Measurements from ENCODE around the gene EXOC2.
A peak's percentile ranks its signal among the peaks of the same experiment; 100 is the strongest.
"Not testable (repeated sequence)": the region's sequence is repeated elsewhere in the genome, so short reads cannot be mapped to it uniquely, and the experiment has no call there.

EXOC2 gene

DNA sequence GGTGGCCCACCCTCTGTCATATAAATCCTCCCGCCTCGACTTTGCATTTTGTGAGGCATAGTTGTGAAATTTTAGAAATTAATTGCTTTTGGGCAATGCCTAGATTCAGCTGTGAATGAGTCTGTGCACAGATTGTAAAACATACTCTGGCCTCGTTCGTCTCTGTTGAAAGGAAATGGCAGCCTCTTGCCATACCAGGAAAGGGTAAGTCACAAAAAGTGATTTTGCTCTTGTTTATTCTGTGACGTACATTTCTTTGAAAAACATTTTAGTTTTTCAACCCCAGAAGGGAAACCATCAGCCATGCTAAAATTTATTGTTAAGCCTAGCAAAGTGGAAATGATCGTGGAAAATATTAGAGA is 15.3 kb upstream of the EXOC2 start:
- no peak for DNase-seq

DNA sequence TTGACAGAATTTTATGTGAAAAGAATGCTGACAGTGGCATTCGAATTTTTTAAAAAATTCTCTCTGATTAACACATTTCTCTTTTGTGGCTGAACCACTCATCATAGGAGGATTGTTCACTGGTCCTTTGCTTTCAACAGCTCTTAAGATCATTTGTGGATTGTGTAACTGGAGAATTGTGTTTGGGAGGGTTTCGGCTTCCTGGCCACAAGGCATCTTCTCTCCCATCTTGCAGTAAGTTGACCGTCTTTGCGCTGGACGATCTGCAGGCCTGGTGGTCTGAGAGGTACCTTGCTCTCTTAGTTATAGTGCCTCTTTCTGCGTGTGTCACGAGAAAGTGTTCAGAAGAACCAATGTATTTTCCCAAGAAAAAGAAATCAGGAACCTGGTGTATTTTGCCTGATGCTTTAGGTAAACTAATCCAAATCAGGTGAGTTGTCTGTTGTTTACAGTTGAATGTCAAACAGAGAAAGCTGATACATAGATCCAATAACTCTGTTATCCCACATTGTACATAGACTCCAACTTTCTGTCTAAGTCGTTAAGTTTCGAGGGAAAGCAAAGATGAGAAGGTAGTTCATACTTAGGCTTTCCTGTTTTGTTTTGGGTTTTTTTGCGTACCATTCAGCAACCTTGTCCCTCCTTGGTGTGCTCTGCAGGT is 14.8 kb upstream of the EXOC2 start:
- DNase-seq = no peak

DNA sequence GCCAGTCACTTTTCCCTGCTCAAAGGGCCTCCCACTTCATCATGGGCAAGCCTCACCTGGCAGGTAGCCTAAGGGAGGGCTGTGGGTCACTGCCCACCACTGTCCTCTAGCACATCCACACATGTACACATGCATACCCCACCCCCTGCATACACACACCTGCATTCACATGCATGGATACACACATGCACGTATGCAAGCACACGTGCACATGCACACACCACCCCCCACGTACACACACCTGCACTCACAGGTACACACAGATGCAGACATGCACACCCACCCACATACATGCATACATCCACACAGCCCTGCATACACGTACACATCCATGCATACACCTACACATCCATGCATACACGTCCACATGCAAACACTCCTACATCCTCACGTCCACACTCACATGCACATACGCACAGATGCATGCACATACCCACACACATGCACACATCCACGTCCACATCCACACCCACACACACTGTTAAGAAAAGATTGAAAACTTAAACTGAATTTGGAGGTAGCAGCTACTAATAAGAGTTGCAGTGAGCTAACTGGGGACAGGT is 14.0 kb upstream of the EXOC2 start:
- DNase-seq = no peak

DNA sequence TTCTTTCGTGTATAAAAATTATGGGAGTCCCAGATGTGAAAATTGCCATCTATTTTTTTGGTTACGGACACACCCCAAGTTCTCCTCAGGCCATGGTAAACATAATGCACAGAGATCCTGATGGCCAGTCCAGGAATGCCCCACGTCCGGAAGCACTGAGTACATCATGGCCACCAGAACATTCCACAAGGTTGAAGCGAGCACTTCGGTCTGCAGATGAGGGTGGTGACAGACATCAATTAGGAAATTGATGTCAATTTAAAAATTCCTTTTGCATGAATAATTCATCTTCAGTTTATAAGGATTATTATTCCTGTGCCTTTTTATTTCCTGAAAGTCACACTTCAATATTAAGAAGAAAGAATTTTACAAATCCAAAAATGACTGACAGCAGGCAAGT is 13.2 kb upstream of the EXOC2 start:
- DNase-seq = no peak

DNA sequence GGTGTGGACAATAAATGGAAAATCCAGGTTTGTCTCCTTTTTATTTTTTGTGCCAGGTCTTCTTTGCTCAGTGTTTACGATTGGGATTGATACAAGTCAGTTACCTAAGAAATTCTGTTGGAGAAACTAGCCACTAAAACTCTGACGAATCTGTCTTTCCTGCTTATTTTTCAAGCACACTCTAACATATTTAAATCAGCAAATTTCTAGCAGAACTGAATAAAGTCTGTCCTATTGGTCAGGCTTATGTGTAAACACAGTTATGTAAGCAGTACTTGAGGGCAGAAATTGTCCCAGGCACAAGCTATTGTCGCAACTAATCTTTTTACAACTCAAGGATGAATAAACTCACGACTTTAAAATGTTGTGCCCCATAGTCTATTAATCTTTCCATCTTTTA is 12.1 kb upstream of the EXOC2 start:
- no peak for DNase-seq

DNA sequence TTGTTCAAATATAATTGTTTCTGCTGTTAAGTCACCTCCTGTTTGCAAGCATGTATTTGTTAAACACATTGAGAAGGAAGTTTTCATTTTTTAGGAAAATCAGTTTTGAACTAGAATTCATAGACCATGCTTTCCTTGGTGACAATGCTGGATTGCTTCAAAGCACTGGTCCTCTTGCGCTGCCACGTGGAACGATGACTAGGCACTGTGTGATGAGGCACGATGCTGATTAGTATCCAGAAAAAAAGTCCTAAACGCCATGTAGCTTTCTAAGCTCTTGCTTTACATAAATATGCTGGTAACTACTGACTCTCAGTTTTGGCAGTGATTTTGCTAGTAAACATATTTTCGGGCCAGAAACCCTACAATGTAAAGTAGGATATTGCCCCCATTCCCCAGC is 11.1 kb upstream of the EXOC2 start:
- DNase-seq = no peak

DNA sequence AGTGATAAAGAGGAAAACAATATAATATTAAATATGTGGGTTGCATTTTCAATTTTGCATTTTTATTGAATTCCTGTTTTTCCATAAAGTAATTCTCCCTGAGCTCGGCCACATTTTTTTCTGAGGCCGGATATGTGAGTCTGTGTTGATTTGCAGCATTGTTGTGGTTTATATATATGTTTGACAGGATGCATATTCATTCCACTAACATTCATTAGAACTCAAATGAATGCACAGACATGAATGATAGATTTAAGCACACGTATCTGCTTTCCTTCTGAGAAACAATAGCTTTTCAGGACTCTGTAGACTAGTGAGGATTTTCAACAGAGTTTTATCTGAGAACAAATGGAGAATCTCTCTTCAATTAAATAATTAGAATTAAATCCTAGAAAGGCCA is 10.6 kb upstream of the EXOC2 start:
- no peak for DNase-seq

DNA sequence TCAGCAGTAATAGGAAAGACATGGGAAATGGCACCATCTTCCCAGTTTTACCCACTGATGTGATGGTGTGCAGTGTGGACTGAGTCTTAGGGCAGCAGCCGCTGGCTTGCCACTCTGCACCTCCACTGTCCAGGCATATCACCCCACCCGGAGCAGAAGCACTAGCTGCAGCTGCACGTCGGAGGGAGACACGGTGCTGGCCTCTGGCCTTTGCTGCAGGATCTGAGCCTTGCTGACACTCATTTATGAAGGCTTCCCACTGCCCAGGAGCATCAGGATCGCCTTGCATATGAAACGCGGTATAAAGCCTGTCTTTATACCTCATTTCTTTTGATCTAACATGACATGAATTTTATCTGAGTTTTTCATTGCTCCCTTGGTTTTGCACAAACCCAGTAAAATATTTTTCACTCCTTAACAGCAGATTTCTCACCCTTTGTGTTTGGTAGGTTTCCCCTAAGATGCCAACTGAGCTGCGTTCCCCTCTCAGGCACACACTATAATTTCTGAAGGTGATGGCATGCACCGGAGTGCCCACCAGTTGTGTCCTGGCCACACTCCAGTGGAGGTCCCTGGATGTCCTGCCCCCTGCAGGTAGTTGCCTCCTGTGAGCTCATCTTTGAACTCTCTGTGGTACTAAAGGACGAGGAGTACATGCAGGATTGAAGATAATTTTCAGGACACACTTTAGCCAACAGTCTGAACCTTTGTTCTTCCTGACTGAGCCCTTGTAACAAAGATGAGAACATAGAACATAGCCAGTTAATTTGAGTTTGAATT is 9.0 kb upstream of the EXOC2 start:
- no peak for DNase-seq

DNA sequence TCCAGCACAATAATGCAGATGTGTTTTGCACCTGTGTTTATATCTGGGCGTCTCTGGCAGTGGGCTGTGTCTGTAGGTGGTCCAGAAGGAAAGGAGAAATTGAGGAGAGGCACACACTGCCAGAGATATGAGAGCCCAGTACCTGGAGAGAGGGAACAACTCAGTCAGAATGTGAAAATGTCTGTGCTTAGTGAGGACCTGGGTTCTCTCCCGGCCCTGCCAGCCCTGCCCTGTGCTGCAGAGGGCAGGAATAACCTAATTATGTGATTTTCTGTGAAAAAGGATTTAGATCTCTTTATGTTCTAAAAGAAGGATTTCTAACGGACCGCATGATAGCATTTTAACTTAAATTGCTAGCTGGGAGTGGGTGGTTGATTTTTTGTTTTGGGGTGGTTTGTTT is 8.3 kb upstream of the EXOC2 start:
- DNase-seq = no peak

DNA sequence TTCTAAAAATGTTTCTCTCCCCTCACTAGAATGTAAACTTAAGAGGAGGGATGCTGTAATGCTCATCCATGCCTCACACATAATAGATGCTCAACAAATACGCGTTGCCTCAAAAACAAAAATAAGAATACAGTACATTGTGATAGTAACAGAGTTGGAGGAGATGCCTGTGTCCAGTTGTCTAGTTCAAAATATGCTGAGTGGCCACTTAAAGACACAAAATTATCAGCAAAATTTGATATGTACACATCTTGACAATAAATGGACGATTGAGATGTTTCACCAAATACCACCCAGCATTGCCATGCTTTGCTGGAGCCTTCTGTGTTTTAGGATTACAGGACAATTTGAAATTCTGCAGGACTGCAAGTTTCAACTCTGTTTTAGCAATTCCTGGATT is 7.6 kb upstream of the EXOC2 start:
- DNase-seq = no peak

DNA sequence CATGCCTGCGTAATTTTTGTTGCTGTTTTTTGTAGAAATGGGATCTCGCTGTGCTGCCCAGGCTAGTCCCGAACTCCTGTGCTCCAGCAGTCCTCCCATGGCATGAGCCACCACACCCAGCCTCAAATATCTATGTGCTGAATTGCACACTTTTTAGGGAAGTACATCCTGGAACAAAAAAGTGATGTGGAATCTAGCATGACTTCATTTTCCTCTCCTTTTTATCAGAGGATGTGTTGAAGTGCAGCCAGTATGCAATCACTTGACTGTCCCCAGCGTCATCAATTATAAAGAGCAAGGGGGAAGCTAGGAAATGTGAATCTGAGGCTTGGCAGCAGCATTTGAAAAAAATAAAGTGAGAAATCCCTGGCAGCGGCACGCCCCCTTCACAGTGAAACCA is 6.4 kb upstream of the EXOC2 start:
- DNase-seq = no peak

DNA sequence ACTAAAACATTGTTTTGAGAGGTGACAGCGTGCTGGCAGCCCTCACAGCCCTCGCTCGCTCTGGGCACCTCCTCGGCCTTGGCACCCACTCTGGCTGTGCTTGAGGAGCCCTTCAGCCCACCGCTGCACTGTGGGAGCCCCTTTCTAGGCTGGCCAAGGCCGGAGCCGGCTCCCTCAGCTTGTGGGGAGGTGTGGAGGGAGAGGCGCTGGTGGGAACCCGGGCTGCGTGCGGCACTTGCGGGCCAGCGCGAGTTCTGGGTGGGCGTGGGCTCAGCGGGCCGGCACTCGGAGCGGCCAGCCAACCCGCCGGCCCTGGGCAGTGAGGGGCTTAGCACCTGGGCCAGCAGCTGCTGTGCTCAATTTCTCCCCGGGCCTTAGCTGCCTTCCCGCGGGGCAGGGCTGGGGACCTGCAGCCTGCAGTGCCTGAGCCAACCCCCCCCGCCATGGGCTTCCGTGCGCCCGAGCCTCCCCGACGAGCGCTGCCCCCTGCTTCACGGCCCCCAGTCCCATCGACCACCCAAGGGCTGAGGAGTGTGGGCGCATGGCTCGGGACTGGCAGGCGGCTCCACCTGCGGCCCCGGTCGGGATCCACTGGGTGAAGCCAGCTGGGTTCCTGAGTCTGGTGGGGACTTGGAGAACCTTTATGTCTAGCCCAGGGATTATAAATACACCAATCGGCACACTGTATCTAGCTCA is 1.6 kb upstream of the EXOC2 start:
- DNase-seq = not testable (repeated sequence)

DNA sequence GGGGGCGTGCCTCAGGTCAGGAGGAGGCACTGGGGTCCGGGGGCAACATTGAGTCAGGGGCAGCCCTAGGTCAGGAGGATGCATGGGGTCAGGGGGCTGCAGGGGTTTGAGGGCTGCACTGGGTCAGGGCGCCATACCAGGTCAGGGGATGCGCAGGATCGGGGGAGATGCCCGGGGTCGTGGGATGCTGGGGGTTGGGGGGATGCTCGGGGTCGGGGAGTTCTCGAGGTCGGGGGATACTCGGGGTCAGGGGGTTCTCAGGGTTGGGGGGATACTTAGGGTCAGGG is 727 bp upstream of the EXOC2 start:
- no peak for DNase-seq

DNA sequence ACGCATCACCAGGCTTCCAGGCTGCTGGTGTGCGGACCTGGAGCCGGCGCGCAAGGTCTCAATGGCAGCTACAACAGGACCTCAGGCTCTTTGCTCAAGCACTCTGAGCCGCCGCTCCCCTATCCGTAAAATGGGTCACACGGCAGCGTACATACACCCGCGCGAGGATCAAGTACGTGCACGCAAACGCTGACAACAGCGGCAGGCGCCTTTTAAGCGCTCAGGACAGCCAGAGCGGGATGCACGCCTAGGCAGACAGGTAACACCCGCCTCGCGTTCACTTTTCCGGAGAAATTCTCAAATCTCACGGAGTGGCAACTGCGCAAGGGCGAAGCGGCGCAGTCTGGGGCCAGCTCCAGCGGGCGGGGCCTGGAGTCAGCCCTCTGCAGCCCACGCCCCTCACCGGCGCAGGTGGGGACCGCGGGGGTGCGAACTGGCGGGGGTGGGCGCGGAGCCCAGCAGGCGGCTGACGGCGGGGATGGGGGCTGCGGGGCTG is 535 bp downstream of the EXOC2 start:
- DNase-seq = peak; percentile 64

DNA sequence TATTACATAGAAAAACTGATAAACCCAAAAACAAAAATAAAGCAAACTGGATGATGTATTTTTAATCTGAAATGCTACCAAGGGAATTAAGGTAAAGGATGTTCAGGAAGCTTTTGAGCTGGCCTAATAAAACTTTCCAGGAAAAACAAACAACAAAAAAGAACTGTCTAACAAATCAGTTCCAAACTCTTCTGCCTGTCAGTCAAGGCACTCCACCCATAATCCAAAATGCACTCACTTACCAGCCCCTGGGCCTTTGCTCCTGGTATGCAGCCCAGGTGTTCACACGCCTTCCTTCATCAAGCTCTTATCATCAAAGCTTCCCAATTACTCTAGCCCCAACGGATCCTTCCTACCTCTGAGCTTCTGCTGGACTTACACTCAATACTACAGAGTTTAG is 3.7 kb downstream of the EXOC2 start:
- no peak for DNase-seq

DNA sequence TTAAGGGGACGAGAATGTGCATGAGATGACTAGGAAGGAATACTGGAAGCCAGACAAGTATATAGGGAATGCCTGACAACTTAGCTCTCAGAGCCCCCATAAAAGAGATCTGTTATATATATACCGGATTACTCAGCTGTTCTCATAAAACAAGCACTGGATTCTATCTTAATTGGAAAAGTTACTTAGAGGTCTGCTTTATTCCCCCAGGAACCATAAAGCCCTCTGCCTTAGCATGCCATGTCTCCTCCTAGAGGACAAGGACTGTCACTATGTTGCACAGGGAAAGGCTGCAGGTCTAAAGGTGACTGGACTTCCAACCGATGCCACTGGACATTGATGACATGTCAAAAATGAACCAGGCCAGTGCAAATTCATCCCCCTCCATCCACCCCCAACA is 6.4 kb downstream of the EXOC2 start:
- no peak for DNase-seq

DNA sequence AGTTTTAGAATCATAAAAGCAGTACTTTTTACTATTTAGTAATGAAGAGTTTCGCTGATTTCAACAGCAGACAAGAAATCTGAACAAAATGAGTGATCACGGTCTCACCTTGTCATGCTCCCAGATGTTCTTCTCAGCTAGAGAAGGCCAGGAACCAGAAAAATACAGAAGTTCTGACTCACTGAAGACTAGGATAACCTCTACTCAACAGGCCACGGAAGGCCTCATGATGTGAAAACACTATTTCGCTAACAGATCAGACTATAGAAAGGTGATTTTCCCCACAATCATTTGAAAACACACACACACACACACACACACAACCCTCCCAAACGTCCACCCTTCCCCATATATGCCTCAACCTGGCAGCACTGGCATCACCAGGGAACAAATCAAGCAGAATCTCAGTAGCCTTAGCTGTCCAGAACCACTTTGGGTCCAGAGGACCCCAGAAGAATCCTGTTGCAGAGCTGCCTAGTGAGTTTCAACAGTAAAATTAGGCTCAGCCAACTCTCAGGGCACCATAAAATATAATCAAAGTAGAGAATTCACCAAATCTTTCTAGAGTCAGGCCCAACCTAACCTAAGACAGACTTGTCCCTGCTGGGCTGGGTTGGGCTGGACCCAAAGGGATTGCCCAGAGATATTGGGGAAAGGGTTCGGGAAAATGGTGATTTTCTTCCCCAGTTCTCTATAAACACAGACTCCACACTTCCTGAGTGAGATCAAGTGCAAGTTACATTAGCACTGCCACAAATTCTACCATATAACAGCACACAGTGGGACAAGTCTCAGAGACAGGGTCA is 7.9 kb downstream of the EXOC2 start:
- no peak for DNase-seq

DNA sequence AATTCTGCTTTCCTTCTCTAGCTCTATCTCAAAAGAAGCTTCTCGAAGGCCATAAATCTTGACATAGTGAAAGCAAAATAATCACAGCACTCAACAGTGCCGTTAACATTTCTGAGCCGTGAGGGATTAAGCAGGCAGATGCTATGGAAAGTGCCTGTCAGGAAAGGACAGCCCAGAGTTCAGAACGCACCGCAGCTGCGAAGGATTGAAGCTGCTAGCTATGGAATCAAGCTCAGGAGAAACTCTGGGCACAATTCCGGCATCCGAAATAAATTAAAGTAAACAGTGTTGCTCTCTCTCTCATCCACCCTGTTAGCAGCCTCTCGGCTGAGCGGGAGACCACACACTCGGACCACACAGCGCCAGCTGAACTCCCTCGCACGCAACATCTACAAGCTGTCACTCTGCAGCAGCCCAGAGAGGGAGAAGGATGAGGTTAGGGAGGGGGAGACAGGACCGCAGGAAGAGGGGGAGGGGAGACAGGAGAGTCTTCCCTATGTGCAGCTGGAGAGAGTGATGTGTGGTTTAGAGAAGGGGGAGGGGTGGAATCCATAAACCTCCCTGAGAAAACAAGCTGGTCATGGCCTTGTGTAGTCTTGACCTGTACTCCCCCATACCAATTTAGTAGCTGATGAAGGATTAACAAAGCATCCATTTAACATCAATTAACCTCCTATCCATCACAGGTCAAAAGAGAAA is 9.0 kb downstream of the EXOC2 start:
- no peak for DNase-seq

DNA sequence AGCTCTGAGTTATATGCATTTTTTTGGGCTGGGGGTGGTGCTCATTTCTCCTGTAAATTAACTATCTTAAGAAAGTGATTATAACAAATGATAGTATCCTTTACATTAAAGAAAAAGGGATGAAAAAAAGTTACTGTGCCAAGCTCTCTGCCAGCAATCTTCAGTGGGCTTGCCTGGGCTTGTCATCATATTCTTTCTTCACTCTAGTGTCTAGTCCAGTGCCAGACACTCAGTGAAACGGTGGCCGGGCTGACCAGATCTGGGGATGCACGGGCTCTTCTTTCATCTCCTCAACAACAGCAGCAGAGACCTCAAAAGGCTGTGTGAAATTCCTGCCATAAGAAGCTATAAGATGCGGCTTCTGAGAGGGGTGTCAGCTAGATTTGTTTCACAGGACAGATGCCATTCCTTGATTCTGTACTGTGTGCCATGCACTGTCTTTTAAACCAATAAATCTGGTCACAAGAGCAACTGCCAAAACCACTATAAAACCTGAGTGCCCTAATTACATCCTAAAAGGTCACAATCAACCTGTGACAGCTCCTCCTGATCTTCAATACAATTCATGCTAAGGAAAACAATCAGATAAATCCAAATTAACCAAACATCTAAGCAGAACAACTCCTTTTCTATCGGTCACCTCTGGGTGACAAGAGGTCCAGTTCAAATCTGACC is 12.1 kb downstream of the EXOC2 start:
- DNase-seq = no peak

DNA sequence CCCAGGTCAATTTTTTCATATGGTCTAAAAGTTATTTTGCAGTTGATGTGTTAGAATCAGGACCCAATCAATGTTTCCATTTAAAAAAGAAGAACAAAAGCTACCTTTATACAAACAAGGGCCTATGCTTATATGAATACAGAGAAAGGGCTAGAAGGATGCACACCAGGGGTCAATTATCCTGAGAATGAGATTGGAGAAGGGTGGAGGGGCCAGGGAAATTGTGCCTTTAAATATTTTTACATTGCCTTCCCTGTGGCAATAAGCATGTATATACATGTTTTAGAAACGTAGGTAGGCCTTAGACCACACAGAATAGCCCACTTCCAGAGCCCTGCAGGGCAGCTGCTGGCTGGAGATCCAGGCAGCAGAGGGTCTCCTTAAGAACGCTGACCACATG is 12.7 kb downstream of the EXOC2 start:
- no peak for DNase-seq

DNA sequence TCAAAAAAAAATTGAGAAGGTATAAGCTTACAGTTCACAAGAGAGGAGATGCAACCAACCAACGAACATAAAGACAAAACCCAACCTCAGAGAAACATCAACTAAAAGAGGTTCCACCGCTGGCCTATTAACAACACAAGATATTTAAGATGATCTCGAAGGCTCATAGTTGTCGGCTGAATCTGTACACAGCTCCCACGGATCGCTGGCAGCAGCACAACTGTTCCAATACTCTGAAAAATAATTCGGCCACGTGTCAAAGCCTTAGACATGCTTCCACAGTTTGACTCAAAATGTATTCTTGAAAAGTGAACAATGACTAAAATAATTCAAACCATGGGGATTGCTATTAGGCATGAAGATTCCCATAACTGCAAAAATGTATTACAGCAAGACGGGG is 13.7 kb downstream of the EXOC2 start:
- DNase-seq = no peak

DNA sequence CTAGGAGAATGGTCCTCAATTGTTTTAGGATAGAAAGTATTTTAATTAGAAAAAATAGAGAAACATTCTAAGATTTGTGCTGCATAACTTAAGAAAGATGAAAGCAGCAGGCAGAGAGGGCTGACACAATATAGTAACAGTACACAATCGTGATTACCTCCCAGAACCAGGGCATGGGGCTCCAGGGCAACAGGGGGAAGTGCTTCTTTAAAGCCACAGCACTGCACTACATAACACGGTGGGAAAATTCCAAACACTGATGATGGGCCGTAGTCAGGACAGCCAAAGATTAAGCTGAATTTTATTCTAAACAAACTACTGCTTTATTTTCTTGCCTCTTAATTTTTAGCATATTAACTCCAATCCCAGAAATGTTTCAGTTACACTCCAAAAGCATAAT is 14.4 kb downstream of the EXOC2 start:
- DNase-seq = no peak

All from T-helper 9 cell (primary cell).